ENCODE data around the gene RASSF7.

- TF ChIP-seq CTCF (IDR thresholded peaks at IDR 0.05; ENCODE audit: extremely low read depth in 1 of 2, insufficient read depth in 1 of 2, low read depth in 1 of 2, low read length in 2 of 2) (no peak), GATA2 (IDR thresholded peaks at IDR 0.05; ENCODE audit: insufficient read depth, insufficient read length, low read depth, low read length) (no peak), EZH2 (IDR thresholded peaks at IDR 0.05; ENCODE audit: borderline replicate concordance, low read depth, low read length, severe bottlenecking) (no peak), POLR2AphosphoS5 (IDR thresholded peaks at IDR 0.05; ENCODE audit: insufficient read depth, low read depth, low read length) (no peak), POLR2A (IDR thresholded peaks at IDR 0.05; ENCODE audit: low read depth, low read length) (no peak), MAX (IDR thresholded peaks at IDR 0.05; ENCODE audit: insufficient read depth, insufficient read length) (no peak), JUN (IDR thresholded peaks at IDR 0.05; ENCODE audit: borderline replicate concordance, insufficient read depth, insufficient read length, low read depth) (no peak), FOS (IDR thresholded peaks at IDR 0.05; ENCODE audit: borderline replicate concordance, insufficient read depth, low read length) (no peak)
Observed at GRCh38 chr11:515131-515530, 45.6 kb upstream of the RASSF7 start.
